BLaER1 (cell line): ENCODE measurements around the gene AGPAT2.
A peak's percentile ranks its signal among the peaks of the same experiment; 100 is the strongest.

ENCODE experiments used
- H3K27ac ChIP-seq: shearing (Covaris generic); formaldehyde crosslinking; 2 replicates; pipeline ENCODE4 v1.8.1; 2022
- H3K27me3 ChIP-seq: shearing (Covaris generic); formaldehyde crosslinking; 2 replicates; pipeline ENCODE4 v1.8.1; 2022
- H3K36me3 ChIP-seq: shearing (Covaris generic); formaldehyde crosslinking; 2 replicates; pipeline ENCODE4 v1.8.1; 2022
- H3K4me1 ChIP-seq: shearing (Covaris generic); formaldehyde crosslinking; 2 replicates; pipeline ENCODE4 v1.8.1; 2022
- H3K4me2 ChIP-seq: shearing (Covaris generic); formaldehyde crosslinking; 2 replicates; pipeline ENCODE4 v1.8.1; 2022
- H3K4me3 ChIP-seq: shearing (Covaris generic); formaldehyde crosslinking; 2 replicates; pipeline ENCODE4 v1.8.1; 2022
- H3K9ac ChIP-seq: shearing (Covaris generic); formaldehyde crosslinking; 2 replicates; pipeline ENCODE4 v1.8.1; 2022
- H3K9me3 ChIP-seq: shearing (Covaris generic); formaldehyde crosslinking; 2 replicates; pipeline ENCODE4 v1.8.1; 2022
- H4K20me1 ChIP-seq: shearing (Covaris generic); formaldehyde crosslinking; 2 replicates; pipeline ENCODE4 v1.8.1; 2022
- Cebpa-rat ChIP-seq: shearing (Covaris generic); IDR thresholded peaks from 2 replicates; pipeline ENCODE4 v1.8.1; 2022

The AGPAT2 gene

DNA sequence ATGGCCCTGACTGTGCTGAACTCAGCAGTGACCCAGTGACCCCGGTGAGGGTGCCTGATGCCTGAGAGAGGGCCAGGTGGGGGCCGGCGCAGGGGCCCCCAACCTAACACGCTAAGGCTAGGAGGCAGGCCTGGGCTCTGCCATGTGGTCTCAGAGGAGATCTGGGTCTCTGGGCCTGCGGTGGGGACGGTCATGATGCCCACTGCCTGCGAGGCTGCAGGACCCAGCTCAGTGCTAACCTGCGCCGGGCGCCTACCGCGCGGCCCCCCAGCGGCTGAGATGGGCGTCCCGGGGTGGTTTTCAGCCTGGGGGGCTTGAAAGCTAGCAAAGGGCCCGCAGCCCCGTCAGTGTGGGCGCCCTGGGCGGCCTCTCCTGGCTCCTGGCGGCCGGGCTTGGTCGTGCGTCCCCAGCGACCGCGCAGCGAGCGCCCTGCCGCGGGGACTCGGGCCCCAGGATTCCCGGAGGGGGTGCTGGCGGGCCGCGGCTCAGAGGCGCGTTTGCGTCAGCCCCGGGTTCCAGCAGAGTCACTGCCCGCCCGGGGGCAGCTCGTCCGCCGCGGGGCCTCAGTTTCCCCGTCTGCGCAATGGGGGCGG lies 22.1 kb downstream of the AGPAT2 start:
- H4K20me1 ChIP-seq, result peaks cover 51% of the 10 kb centered on the region
- H3K36me3 ChIP-seq, result 0 out of 2 replicates have a peak, but pooled peaks cover 18% of the 10 kb centered on the region
- peak overlapping the region; percentile 69 for H3K4me3 ChIP-seq
- no peak for TF ChIP-seq Cebpa-rat
- H3K4me2 ChIP-seq, result peak overlapping the region; percentile 99
- peaks cover 40% of the 10 kb centered on the region; the same call in 1 of the 2 replicates for H3K27me3 ChIP-seq
- H3K27ac ChIP-seq, result peak overlapping the region; percentile 49
- H3K4me1 ChIP-seq, result peaks cover 94% of the 10 kb centered on the region
- H3K9ac ChIP-seq, result peak overlapping the region; percentile 65
- H3K9me3 ChIP-seq, result no peaks in the 10 kb centered on the region

DNA sequence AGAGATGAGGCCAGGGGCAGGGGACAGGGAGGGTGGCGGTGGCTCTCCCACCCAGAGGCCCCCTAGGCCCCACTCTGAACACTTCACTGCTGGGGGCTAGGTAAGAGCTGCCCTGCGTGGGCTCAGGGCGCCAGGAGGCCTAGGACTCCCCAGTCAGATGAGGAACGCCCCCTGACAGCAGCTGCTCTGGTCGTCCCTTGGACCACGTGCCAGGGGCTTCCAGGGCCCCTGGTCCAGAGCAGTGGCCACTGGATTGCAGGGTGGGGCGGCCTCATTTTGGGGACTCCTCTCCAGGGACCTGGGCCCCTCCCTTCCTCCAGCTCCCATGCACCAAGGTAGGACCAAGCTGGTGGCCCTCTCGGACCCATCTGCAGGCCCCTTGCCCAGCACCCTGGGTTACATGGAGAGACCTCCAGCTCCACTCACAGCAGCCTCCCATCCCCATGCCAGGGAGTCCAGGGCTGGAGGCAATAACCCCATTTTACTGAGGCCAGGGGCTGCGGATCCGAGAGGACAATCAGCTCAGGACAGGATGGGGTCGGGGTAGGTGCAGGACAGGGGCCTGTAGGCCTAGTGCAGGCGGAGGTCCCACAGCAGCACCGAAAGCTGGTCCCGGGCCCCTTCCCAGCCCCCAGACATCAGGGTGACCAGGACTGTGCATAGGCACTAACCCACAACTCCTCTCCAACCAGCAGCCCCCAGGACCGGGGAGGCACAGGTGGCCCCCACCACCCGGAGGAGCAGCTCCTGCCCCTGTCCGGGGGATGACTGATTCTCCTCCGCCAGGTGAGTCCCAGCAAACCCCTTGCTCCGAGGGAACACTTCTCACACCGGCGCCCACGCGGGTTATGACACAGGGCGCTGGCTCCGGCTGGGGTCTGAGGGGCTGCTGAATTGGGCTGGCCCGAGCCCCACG lies 23.0 kb downstream of the AGPAT2 start:
- Histone ChIP-seq H3K9ac (0 out of 2 replicates have a peak overlapping the region, but pooled peaks have one; percentile 10), H3K4me1 (peaks cover 94% of the 10 kb centered on the region), H3K9me3 (no peaks in the 10 kb centered on the region), H3K27ac (peak overlapping the region; percentile 49; the same call in 1 of the 2 replicates), H4K20me1 (peaks cover 41% of the 10 kb centered on the region), H3K36me3 (0 out of 2 replicates have a peak, but pooled peaks cover 10% of the 10 kb centered on the region), H3K4me3 (peak overlapping the region; percentile 69; the same call in 1 of the 2 replicates), H3K27me3 (peaks cover 47% of the 10 kb centered on the region; the same call in 1 of the 2 replicates), H3K4me2 (peak overlapping the region; percentile 99)
- no peak for TF ChIP-seq Cebpa-rat

DNA sequence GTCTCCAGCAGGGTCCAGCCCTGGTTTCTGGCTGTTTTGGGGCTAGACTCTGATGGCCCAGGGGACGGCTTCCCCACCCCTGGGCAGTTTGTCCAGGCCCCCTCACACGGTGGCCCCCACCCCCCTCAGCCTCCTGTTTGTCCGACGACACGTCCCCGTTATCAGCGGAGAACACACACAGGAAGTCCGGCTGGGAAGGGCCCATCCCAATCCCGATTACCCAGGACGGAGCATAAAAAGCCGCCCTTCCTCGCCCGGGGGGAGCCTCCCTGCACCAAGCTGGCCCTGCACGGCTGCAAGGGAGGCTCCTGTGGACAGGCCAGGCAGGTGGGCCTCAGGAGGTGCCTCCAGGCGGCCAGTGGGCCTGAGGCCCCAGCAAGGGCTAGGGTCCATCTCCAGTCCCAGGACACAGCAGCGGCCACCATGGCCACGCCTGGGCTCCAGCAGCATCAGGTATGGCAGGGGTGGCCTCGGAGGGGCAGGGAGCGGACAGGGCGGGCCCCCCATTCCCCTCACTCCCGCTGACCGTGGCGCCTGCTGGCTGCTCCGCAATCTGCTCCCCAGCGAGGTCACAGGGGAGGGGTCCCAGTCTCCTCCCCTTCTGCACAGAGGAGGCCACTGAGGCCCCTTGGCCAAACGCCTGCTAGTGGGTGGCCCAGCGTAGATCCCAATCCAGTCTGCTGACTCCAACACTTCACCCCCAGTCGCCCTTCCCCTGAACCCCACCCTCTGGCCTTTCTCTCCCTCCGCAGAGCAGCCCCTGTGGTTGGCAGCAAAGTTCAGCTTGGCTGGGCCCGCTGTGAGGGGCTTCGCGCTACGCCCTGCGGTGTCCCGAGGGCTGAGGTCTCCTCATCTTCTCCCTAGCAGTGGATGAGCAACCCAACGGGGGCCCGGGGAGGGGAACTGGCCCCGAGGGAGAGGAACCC lies 24.3 kb downstream of the AGPAT2 start, which contains the start of gene EGFL7:
Gene EGFL7, plus strand, starts transcription at position 261 of the 926 bp plus-strand sequence. CDS start 5,367 bp downstream, outside the sequence.
- Histone ChIP-seq H3K27me3 (peaks cover 54% of the 10 kb centered on the region; the same call in 1 of the 2 replicates), H3K4me3 (no peak within 1 kb of the TSS; the same call in 1 of the 2 replicates), H3K27ac (0 out of 2 replicates have a peak within 1 kb of the TSS, but pooled peaks have one; percentile 93), H3K4me1 (peaks cover 94% of the 10 kb centered on the region), H3K36me3 (0 out of 2 replicates have a peak, but pooled peaks cover 3% of the 10 kb centered on the region), H4K20me1 (peaks cover 28% of the 10 kb centered on the region), H3K9me3 (no peaks in the 10 kb centered on the region), H3K9ac (peak within 1 kb of the TSS; percentile 23; the same call in 1 of the 2 replicates), H3K4me2 (peak within 1 kb of the TSS; percentile 99)
- TF ChIP-seq Cebpa-rat, result no peak

DNA sequence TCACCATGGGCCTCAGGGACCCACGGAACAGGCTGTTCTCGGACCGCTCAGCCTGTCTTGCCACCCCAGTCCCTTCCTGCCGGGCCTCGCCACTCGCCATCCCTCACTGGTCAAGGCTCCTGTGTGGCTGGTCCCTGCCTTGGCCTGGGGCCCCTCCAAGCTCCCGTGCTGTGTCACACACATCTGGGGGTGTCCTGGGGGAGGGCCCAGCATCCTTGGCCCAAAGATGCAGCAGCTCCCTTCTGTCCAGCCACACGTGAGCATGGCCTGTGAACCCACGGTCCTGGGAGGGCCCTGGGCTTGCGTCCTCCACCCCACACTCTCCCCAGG lies 25.0 kb downstream of the AGPAT2 start:
- no peak overlapping the region; the same call in 1 of the 2 replicates for H3K9ac ChIP-seq
- TF ChIP-seq Cebpa-rat, result no peak
- H3K4me2 ChIP-seq, result peak overlapping the region; percentile 99
- H3K9me3 ChIP-seq, result no peaks in the 10 kb centered on the region
- H3K36me3 ChIP-seq, result 0 out of 2 replicates have a peak, but pooled peaks cover 3% of the 10 kb centered on the region
- H3K4me3 ChIP-seq, result no peak overlapping the region; the same call in 1 of the 2 replicates
- H3K4me1 ChIP-seq, result peaks cover 94% of the 10 kb centered on the region
- H3K27ac ChIP-seq, result 0 out of 2 replicates have a peak overlapping the region, but pooled peaks have one; percentile 9
- peaks cover 49% of the 10 kb centered on the region; the same call in 1 of the 2 replicates for H3K27me3 ChIP-seq
- peaks cover 22% of the 10 kb centered on the region for H4K20me1 ChIP-seq

DNA sequence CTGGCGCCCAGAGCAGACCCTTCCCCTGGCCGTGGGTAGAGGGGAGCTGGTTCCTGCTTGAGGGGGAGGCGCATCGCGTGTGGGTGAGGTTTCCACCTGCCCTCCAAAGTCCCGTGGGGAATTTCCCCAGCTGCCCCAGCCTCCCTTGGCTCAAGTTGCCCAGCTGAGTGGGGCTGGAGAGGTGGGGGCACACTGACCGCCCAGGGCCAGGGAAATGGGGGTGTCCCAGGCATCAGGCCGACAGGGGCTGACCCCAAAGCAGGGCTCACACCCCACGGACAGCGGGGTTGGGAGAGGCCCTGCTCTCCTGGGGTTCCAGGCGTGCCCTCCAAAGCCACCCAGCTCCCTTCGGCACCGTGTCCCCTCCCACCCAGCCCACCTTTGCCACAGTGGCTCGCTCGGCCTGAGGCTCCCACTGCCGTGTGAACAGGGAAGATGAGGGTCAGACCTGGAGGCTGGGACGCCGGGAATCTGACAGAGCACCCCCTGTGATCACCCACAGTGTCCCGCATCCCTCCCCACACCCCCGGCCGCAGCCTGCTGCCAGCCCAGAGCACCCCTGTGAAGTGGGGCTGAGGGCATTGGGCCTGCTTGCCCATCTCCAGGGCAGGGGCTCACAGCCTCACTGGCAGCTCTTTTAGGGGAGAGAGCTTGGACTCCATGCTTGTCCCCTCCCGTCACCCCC lies 25.5 kb downstream of the AGPAT2 start:
- Histone ChIP-seq H3K27me3 (peaks cover 44% of the 10 kb centered on the region; the same call in 1 of the 2 replicates), H3K36me3 (0 out of 2 replicates have a peak, but pooled peaks cover 3% of the 10 kb centered on the region), H3K4me3 (peak overlapping the region; percentile 69; the same call in 1 of the 2 replicates), H3K4me1 (peaks cover 94% of the 10 kb centered on the region), H3K27ac (peak overlapping the region; percentile 93), H3K9me3 (no peaks in the 10 kb centered on the region), H4K20me1 (peaks cover 17% of the 10 kb centered on the region), H3K9ac (peak overlapping the region; percentile 87), H3K4me2 (peak overlapping the region; percentile 99)
- no peak for TF ChIP-seq Cebpa-rat

DNA sequence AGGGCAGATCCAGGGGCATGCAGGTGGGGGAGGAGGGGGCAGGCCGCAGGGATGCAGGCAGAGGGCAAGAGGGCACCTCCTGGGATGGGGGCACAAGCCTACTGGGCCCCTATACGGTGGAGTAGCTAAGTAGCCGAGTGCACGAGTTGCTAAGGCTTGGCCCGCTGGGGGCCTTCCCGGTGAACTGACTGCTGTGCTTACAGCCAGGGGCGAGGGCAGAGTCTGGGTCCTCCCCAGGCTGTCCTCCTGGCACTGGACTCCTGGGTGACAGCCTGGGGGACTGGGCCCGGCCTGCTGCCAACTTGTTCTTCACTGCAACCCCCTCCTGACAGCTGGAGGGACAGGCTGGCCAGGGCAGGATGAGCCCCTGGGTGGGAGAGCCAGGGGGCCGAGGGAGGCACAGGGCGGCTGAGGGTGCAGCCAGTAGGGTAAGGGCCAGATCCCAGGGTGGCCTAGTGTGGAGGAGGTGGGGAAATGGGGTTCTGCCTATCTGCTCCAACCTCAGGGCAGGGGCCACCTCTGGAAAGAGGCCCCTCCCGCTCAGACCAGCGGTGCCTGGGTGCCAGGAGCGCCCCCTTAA lies 26.2 kb downstream of the AGPAT2 start:
- TF ChIP-seq Cebpa-rat, result no peak

DNA sequence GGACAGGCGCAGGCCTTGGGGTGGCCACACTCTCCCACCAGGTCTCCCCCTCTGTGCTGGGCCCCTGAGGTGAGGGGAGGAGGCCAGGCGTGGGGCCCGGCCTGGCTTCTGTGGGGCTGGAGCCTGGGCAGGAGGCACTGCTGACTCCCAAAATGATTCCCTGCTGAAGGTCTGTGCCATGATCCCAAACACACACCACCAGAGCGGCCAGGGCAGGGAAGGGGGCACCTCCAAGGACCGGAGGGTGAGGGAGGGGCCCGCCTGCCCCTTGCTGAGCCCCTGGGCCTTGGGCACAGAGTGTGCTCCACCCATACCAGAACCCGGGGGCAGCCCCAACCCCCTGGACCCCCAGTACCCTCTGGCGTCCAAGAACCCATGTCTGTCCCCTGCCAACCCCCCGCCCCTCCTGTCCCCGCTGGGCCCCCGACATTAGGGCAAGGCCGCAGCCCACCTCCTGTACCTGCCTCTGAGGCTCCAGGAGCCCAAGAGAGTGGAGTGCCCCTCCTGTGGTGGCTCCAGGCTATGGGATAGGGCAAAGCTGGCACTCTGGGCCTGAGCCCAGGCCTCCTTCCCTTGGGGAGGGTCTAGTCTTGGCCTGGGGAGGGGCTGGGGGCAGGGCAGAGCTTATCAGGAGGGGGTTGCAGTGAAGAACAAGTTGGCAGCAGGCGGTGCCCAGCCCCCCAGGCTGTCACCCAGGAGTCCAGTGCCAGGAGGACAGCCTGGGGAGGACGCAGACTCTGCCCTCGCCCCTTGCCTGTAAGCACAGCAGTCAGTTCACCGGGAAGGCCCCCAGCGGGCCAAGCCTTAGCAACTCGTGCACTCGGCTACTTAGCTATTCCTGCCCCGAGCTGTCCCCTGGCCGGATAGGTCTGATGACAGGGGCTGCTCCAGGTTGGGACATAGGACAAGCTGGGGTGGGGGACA lies 27.1 kb downstream of the AGPAT2 start:
- H3K27ac ChIP-seq, result peak overlapping the region; percentile 93
- peaks cover 12% of the 10 kb centered on the region for H4K20me1 ChIP-seq
- no peak for TF ChIP-seq Cebpa-rat
- H3K4me3 ChIP-seq, result peak overlapping the region; percentile 69
- 0 out of 2 replicates have a peak, but pooled peaks cover 3% of the 10 kb centered on the region for H3K36me3 ChIP-seq
- peak overlapping the region; percentile 99 for H3K4me2 ChIP-seq
- peaks cover 34% of the 10 kb centered on the region; the same call in 1 of the 2 replicates for H3K27me3 ChIP-seq
- H3K9ac ChIP-seq, result peak overlapping the region; percentile 87
- no peaks in the 10 kb centered on the region for H3K9me3 ChIP-seq
- peaks cover 99% of the 10 kb centered on the region for H3K4me1 ChIP-seq

More for the DNA sequence above, 26.2 kb downstream of the AGPAT2 start:
- H3K9ac ChIP-seq, result peak overlapping the region; percentile 87
- H3K4me3 ChIP-seq, result peak overlapping the region; percentile 69
- H4K20me1 ChIP-seq, result peaks cover 12% of the 10 kb centered on the region
- H3K9me3 ChIP-seq, result no peaks in the 10 kb centered on the region
- H3K27ac ChIP-seq, result peak overlapping the region; percentile 93
- H3K36me3 ChIP-seq, result 0 out of 2 replicates have a peak, but pooled peaks cover 3% of the 10 kb centered on the region
- H3K4me1 ChIP-seq, result peaks cover 94% of the 10 kb centered on the region
- peaks cover 39% of the 10 kb centered on the region; the same call in 1 of the 2 replicates for H3K27me3 ChIP-seq
- H3K4me2 ChIP-seq, result peak overlapping the region; percentile 99
